ENCODE results near the gene SEMA5B.

Gene SEMA5B

DNA sequence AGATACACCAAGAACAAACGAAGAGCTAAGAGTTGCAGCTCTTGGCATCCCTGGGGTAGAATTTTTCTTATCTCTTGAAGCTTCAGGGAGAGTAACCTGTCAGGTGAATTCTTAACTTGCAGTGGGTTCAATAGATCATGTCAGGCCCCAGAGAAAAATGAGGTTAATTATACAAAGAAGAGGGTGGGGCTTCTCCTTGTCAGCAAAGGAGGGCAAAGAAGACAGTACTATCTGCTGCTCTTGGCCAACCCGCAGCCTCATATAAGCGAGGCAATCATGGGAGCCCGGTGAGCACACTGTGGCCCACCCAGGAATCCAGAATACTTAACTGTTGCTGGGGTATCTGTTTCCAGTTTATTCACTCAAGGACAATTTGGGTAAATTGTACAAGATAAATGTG is 110.2 kb downstream of the SEMA5B start:
- no peak for DNase-seq (ENCODE audit: insufficient read length, low spot score)
- FAIRE-seq, result no peak
- TF ChIP-seq SPI1 (IDR thresholded peaks at IDR 0.05; ENCODE audit: low read depth, low read length), result no peak
- TF ChIP-seq POLR2AphosphoS5 (IDR thresholded peaks at IDR 0.05; ENCODE audit: low read depth, low read length), result no peak
- no peak for TF ChIP-seq TAF1 (IDR thresholded peaks at IDR 0.05; ENCODE audit: low read depth, low read length)
- no peak for TF ChIP-seq POU2F2 (IDR thresholded peaks at IDR 0.05; ENCODE audit: low read depth, low read length)
- no peak for TF ChIP-seq PAX5 (IDR thresholded peaks at IDR 0.05; ENCODE audit: insufficient read depth, low read length, severe bottlenecking)
- no peak for TF ChIP-seq POLR2A (IDR thresholded peaks at IDR 0.05; ENCODE audit: low read depth, low read length)

DNA sequence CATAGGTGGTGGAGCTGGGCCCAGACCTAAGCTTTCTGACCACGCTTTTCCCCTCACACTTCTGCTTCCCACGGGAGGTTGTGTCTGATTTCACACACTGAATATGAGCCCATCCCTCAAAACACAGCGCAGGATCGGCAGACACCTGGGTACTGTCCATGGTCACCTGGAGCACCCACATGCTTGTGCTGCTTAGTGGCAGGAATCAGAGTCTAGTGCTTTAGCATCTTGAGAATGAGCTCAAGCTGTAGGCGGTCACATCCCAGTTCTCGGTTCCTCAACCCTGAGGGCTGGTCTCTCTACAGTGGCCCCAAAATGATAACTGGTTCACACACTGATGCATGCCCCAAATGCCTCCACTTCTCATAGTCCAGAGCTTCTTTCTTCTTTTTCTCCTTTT is 111.0 kb downstream of the SEMA5B start:
- peak; percentile 92 for FAIRE-seq

DNA sequence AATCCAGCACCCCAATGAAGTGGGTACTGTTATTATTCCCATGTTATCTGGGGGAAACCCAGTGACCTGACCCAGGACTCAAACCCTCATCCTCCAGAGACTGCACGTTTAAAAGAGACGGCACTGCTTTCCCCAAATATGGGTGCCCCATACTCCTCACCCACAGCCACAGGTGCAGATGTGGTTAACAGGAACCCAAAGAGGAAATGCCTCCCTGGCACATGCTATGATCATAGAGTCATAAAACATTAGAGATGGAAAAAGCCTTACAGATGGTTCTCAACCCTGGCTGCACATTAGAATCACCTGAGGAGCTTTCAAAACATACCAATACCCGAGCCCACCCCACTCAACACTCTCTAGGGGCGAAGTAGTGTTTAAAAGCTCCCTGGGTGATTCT is 111.5 kb downstream of the SEMA5B start:
- TF ChIP-seq POU2F2 (IDR thresholded peaks at IDR 0.05; ENCODE audit: low read depth, low read length) (no peak), POLR2AphosphoS5 (IDR thresholded peaks at IDR 0.05; ENCODE audit: low read depth, low read length) (no peak), POLR2A (IDR thresholded peaks at IDR 0.05; ENCODE audit: low read depth, low read length) (no peak), PAX5 (IDR thresholded peaks at IDR 0.05; ENCODE audit: insufficient read depth, low read length, severe bottlenecking) (no peak)
- no peak for DNase-seq (ENCODE audit: insufficient read length, low spot score)
- no peak for FAIRE-seq

More for the DNA sequence above, 111.0 kb downstream of the SEMA5B start:
- peak; percentile 59 for DNase-seq (ENCODE audit: insufficient read length, low spot score)
- TF ChIP-seq SPI1 (IDR thresholded peaks at IDR 0.05; ENCODE audit: low read depth, low read length) (peak; percentile 80), PAX5 (IDR thresholded peaks at IDR 0.05; ENCODE audit: insufficient read depth, low read length, severe bottlenecking) (no peak)

DNA sequence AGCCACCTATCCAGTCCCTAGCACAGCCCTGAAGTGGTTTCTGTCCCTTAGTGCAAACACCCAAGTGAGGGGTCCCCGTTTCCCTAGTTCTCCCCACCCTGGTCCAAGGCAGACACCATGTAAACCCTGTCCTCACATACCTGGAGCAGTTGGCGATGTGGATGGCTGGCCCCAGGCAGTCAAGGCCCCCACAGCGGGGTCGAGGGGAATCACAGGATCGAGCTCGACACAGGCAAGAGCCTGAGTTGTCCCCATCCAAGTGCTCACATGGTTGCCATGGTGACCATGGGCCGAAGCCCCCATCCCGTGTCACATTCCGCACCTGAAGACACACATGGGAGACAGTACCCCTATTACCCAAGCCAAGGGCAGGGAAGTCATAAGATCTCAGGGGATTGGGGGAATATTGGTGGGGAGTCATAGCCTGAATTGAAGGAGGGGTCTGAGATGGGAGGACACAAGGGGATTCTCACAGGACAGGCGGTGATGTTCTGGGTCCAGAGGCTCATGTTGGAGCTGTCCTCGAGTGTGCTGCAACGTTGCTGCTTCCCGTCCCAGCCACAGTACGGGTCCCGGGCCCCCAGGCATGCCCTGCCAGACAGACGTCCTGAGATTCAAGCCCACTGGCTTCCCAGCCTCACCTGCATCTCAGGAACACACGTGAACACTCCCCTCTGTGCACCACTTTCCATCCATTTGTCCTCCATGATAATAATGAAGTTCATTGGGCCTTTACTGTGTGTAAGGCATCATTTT is 112.1 kb downstream of the SEMA5B start:
- DNase-seq (ENCODE audit: insufficient read length, low spot score), result no peak
- FAIRE-seq, result no peak
- TF ChIP-seq POLR2A (IDR thresholded peaks at IDR 0.05; ENCODE audit: low read depth, low read length) (no peak), PAX5 (IDR thresholded peaks at IDR 0.05; ENCODE audit: insufficient read depth, low read length, severe bottlenecking) (no peak)

DNA sequence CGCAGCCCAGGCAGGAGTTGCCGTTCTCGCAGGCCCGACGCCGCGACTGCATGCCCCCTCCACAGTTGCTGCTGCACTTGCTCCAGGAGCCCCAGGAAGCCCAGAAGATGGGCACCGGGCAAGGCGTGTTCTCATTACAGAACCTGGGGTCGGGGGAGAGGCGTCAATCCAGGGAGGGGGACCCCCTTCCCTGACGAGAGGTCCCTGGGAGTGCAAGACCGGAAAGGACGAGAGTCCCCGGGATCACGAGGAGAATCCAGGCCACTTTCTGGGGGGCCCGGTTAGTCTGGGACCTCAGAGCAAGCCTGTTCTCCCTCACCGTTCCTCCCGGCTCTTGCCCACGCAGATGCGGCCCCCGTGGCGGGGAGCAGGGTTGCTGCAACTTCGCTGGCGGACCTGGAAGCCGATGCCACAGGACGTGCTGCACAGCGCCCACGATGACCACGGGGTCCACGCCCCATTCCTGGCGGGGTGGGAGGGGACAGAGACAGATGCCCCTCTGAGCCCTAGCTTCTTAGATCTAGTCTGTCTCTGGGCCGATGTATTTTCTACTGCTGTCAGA is 113.9 kb downstream of the SEMA5B start:
- FAIRE-seq, result no peak
- TF ChIP-seq SPI1 (IDR thresholded peaks at IDR 0.05; ENCODE audit: low read depth, low read length) (no peak), TAF1 (IDR thresholded peaks at IDR 0.05; ENCODE audit: low read depth, low read length) (no peak), POLR2AphosphoS5 (IDR thresholded peaks at IDR 0.05; ENCODE audit: low read depth, low read length) (no peak), POLR2A (IDR thresholded peaks at IDR 0.05; ENCODE audit: low read depth, low read length) (no peak), PAX5 (IDR thresholded peaks at IDR 0.05; ENCODE audit: insufficient read depth, low read length, severe bottlenecking) (no peak), POU2F2 (IDR thresholded peaks at IDR 0.05; ENCODE audit: low read depth, low read length) (no peak)
- DNase-seq (ENCODE audit: insufficient read length, low spot score), result no peak

DNA sequence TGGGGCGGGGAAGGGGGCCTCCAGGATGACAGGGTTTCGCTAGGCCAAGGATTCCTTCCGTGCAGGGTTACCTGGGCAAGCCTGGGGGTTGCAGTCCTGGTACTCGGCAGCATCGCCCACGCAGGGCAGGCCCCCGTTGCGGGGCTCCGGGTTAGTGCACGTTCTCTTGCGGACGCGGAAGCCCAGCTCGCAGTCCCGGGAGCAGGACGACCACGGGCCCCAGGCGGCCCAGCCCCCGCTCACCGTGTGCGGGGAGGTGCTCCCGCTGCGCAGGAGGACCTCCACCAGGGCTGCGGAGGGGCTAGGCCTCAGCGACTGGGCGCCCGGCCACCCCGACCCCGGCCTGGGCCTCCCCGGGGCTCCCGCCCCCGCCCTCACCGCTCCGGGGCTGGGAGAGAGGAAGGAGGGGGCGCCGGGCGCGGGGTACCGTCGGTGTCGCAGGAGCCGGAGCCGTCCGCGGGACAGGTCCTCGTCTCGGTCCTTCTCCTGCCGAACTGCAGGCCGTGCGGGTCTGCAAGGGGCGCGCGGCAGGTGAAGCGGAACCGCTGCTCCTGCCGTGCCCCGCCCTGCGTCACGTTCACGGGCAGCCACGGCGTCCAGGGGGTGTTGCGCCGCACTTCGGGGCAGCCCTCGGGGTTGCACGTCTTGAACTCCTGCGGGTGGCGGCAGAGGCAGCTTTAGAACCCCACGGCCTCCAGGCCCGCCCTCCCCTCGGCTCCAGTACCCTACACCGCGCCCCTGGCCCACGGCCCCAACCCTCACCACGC is 114.6 kb downstream of the SEMA5B start:
- no peak for DNase-seq (ENCODE audit: insufficient read length, low spot score)
- FAIRE-seq, result no peak
- no peak for TF ChIP-seq SPI1 (IDR thresholded peaks at IDR 0.05; ENCODE audit: low read depth, low read length)
- TF ChIP-seq POLR2AphosphoS5 (IDR thresholded peaks at IDR 0.05; ENCODE audit: low read depth, low read length), result no peak
- TF ChIP-seq TAF1 (IDR thresholded peaks at IDR 0.05; ENCODE audit: low read depth, low read length), result no peak
- TF ChIP-seq POLR2A (IDR thresholded peaks at IDR 0.05; ENCODE audit: low read depth, low read length), result no peak
- no peak for TF ChIP-seq POU2F2 (IDR thresholded peaks at IDR 0.05; ENCODE audit: low read depth, low read length)
- no peak for TF ChIP-seq PAX5 (IDR thresholded peaks at IDR 0.05; ENCODE audit: insufficient read depth, low read length, severe bottlenecking)

DNA sequence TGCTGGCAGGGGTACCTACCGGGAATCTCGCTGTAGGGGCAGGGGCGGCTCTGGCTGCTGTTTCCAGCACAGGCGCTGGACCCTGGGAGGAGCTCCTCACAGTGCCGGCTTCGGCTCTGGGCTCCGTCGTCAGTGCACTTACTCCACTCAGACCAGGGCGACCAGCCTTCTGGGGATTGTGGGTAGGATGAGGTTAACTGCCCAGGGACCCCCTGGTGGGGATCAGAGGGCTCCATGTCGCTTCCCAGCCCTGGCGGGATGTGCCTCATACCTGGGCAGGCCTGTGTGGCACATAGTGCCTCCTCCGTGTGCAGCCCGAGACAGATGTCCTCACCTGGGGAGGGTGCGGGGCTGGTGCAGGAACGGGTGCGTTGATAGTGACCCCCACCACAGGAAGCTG is 115.7 kb downstream of the SEMA5B start:
- FAIRE-seq (no peak), DNase-seq (ENCODE audit: insufficient read length, low spot score) (no peak)
- no peak for TF ChIP-seq TAF1 (IDR thresholded peaks at IDR 0.05; ENCODE audit: low read depth, low read length)
- TF ChIP-seq POU2F2 (IDR thresholded peaks at IDR 0.05; ENCODE audit: low read depth, low read length), result no peak
- no peak for TF ChIP-seq SPI1 (IDR thresholded peaks at IDR 0.05; ENCODE audit: low read depth, low read length)
- TF ChIP-seq POLR2A (IDR thresholded peaks at IDR 0.05; ENCODE audit: low read depth, low read length), result no peak
- TF ChIP-seq PAX5 (IDR thresholded peaks at IDR 0.05; ENCODE audit: insufficient read depth, low read length, severe bottlenecking), result no peak
- no peak for TF ChIP-seq POLR2AphosphoS5 (IDR thresholded peaks at IDR 0.05; ENCODE audit: low read depth, low read length)

DNA sequence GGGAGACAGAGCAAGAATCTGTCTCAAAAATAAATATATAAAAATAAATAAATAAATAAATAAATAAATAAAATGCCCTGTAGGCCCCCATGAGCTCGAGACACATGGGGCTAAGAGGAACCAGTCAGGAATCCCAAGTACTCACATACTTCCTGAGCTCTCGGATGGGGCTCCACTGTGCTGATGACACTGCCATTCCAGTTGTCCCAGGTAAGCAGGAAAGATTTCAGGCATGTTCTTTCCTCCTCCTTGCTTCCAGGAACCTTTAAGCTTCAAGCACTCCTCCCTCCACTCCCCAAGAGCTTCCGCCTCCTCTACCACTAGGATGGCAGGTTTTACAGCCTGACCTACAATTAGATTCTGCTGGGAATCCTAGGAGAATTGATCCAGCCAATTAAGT is 119.3 kb downstream of the SEMA5B start:
- no peak for FAIRE-seq
- TF ChIP-seq TAF1 (IDR thresholded peaks at IDR 0.05; ENCODE audit: low read depth, low read length) (no peak), POLR2AphosphoS5 (IDR thresholded peaks at IDR 0.05; ENCODE audit: low read depth, low read length) (no peak), SPI1 (IDR thresholded peaks at IDR 0.05; ENCODE audit: low read depth, low read length) (no peak), POU2F2 (IDR thresholded peaks at IDR 0.05; ENCODE audit: low read depth, low read length) (no peak), POLR2A (IDR thresholded peaks at IDR 0.05; ENCODE audit: low read depth, low read length) (no peak), PAX5 (IDR thresholded peaks at IDR 0.05; ENCODE audit: insufficient read depth, low read length, severe bottlenecking) (no peak)
- no peak for DNase-seq (ENCODE audit: insufficient read length, low spot score)

DNA sequence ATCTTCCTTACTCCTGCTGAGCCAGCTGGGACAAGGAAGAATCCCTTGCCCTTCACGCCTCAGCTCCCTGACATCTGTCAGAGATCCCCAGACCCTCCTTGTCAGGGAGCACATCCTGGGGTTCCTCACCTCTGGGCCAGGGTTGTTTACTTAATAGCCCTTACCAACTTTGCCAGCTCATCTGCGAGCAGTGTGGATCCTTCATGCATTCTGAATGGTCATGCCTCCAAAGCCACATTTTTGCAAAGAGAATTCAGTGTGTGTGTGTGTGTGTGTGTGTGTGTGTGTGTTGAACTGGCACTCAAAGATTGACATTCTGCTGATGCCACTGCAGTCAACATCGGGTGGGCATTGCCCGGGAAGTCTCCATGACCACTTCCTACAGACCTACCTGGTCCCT is 120.1 kb downstream of the SEMA5B start:
- no peak for TF ChIP-seq POU2F2 (IDR thresholded peaks at IDR 0.05; ENCODE audit: low read depth, low read length)
- TF ChIP-seq PAX5 (IDR thresholded peaks at IDR 0.05; ENCODE audit: insufficient read depth, low read length, severe bottlenecking), result no peak
- no peak for TF ChIP-seq POLR2AphosphoS5 (IDR thresholded peaks at IDR 0.05; ENCODE audit: low read depth, low read length)
- no peak for TF ChIP-seq SPI1 (IDR thresholded peaks at IDR 0.05; ENCODE audit: low read depth, low read length)
- no peak for TF ChIP-seq POLR2A (IDR thresholded peaks at IDR 0.05; ENCODE audit: low read depth, low read length)
- no peak for TF ChIP-seq TAF1 (IDR thresholded peaks at IDR 0.05; ENCODE audit: low read depth, low read length)
- no peak for DNase-seq (ENCODE audit: insufficient read length, low spot score)
- no peak for FAIRE-seq
